Stimulated activated CD8-positive, alpha-beta memory T cell treated with anti-CD3 and anti-CD28 coated beads, Interleukin-12 subunit alpha, Interleukin-12 subunit beta, amount 100 ng/mL, for 1 hour (primary cell): ENCODE measurements around the gene HDAC4.

Source experiments
- DNase-seq: peaks from one replicate; pipeline ENCODE4 v3.0.0-alpha.2; 2020; ENCODE audit warnings: low read depth

The HDAC4 gene

GRCh38 chr2:239008677-239009588 lies 391.9 kb downstream of the HDAC4 start:
- DNase-seq, result no peak

GRCh38 chr2:239008004-239008403 lies 392.8 kb downstream of the HDAC4 start:
- no peak for DNase-seq

GRCh38 chr2:239006622-239007285 lies 394.1 kb downstream of the HDAC4 start:
- no peak for DNase-seq

- DNase-seq, result no peak
These were observed 395.2 kb downstream of the HDAC4 start for GRCh38 chr2:239005586-239005985.

- no peak for DNase-seq
These were observed 396.4 kb downstream of the HDAC4 start for GRCh38 chr2:239004274-239005015.

GRCh38 chr2:239003624-239004273 lies 397.1 kb downstream of the HDAC4 start:
- no peak for DNase-seq

GRCh38 chr2:239002954-239003623 lies 397.7 kb downstream of the HDAC4 start:
- DNase-seq, result no peak

- DNase-seq, result no peak
These were observed 398.2 kb downstream of the HDAC4 start for GRCh38 chr2:239002591-239002953.

GRCh38 chr2:239001794-239002193 lies 399.0 kb downstream of the HDAC4 start:
- no peak for DNase-seq

- no peak for DNase-seq
These were observed 400.2 kb downstream of the HDAC4 start for GRCh38 chr2:239000500-239001073.

GRCh38 chr2:239000089-239000488 lies 400.7 kb downstream of the HDAC4 start:
- DNase-seq, result no peak

GRCh38 chr2:238999291-238999741 lies 401.5 kb downstream of the HDAC4 start:
- no peak for DNase-seq

- DNase-seq, result no peak
These were observed 402.0 kb downstream of the HDAC4 start for GRCh38 chr2:238998801-238999200.
